ENCODE measurements around the gene PIGN.

GRCh38 chr18:62205824-62206223, 19.0 kb upstream of the PIGN start:
- TF ChIP-seq FOXA1 (IDR thresholded peaks at IDR 0.05) (no peak), LEF1 (IDR thresholded peaks at IDR 0.05; ENCODE audit: borderline replicate concordance) (no peak), L3MBTL2 (conservative IDR thresholded peaks at IDR 0.05) (no peak), TARDBP (IDR thresholded peaks at IDR 0.05) (no peak), ELF4 (IDR thresholded peaks at IDR 0.05) (no peak), NFRKB (IDR thresholded peaks at IDR 0.05) (no peak), ARNT (IDR thresholded peaks at IDR 0.05) (no peak), FOXK2 (IDR thresholded peaks at IDR 0.05) (no peak), PKNOX1 (IDR thresholded peaks at IDR 0.05) (no peak)
